DND-41 (cell line): ENCODE results near the gene RNF186.

Experiments used
- ATAC-seq: fragments of 200-7000 bp; cut with Tn5 transposase; 3 replicates; pipeline ENCODE4 v1.9.1; 2021; ENCODE audit warnings: low read depth; ENCODE audit not compliant: insufficient read depth
- DNase-seq: peaks from one replicate; pipeline ENCODE4 v3.0.0-alpha.2; 2020
- H2AFZ ChIP-seq: 2 replicates; pipeline ENCODE4 v1.6.0; 2012; ENCODE audit warnings: low read depth, low read length
- H3K27ac ChIP-seq: 2 replicates; pipeline ENCODE4 v1.5.1; 2012; ENCODE audit warnings: low read length, inconsistent platforms
- H3K27me3 ChIP-seq: fragments of 200-600 bp; sonication (generic); 2 replicates; pipeline ENCODE4 v1.6.0; 2012; ENCODE audit warnings: low read length, mild to moderate bottlenecking, inconsistent platforms; ENCODE audit not compliant: insufficient read depth, poor library complexity
- H3K36me3 ChIP-seq: 2 replicates; pipeline ENCODE4 v1.5.1; 2012; ENCODE audit warnings: low read length, inconsistent platforms; ENCODE audit not compliant: insufficient read depth
- H3K4me1 ChIP-seq: 2 replicates; pipeline ENCODE4 v1.5.1; 2012; ENCODE audit warnings: mild to moderate bottlenecking, low read length; ENCODE audit not compliant: insufficient read depth
- H3K4me2 ChIP-seq: 2 replicates; pipeline ENCODE4 v1.6.0; 2012; ENCODE audit warnings: mild to moderate bottlenecking, moderate library complexity, low read length, inconsistent platforms; ENCODE audit not compliant: insufficient read depth
- H3K4me3 ChIP-seq, 2 experiments: fragments of 200-600 bp in 1 of 2; shearing (Covaris generic) in 1 of 2; 2 replicates each; pipeline ENCODE4 v1.5.1; 2012 to 2016; ENCODE audit warnings: inconsistent platforms in 2 of 2, low read length in 2 of 2, mild to moderate bottlenecking in 2 of 2, low read depth in 1 of 2, moderate library complexity in 1 of 2
- H3K79me2 ChIP-seq: 2 replicates; pipeline ENCODE4 v1.6.0; 2012; ENCODE audit warnings: low read length, inconsistent platforms; ENCODE audit not compliant: insufficient read depth
- H3K9ac ChIP-seq: 2 replicates; pipeline ENCODE4 v1.6.0; 2012; ENCODE audit warnings: low read depth, mild to moderate bottlenecking, inconsistent platforms, low read length, moderate library complexity
- H3K9me3 ChIP-seq: 2 replicates; pipeline ENCODE4 v1.5.1; 2012; ENCODE audit warnings: low read length, moderate library complexity, mild to moderate bottlenecking, inconsistent platforms; ENCODE audit not compliant: insufficient read depth, severe bottlenecking
- H4K20me1 ChIP-seq: 2 replicates; pipeline ENCODE4 v1.6.0; 2012; ENCODE audit warnings: low read length; ENCODE audit not compliant: insufficient read depth
- EZH2 ChIP-seq: IDR thresholded peaks from 3 replicates; pipeline ENCODE4 v1.6.1; 2012; ENCODE audit warnings: borderline replicate concordance, low read depth, mild to moderate bottlenecking, moderate library complexity, low read length, inconsistent platforms; ENCODE audit not compliant: severe bottlenecking
- TF ChIP-seq, protein P1 (sequence below): IDR thresholded peaks from 2 replicates; pipeline ENCODE4 v1.5.1; 2012; ENCODE audit warnings: borderline replicate concordance, low read length, moderate library complexity, mild to moderate bottlenecking; ENCODE audit not compliant: poor library complexity, severe bottlenecking; ENCODE audit errors: extremely low read depth

Gene RNF186

DNA sequence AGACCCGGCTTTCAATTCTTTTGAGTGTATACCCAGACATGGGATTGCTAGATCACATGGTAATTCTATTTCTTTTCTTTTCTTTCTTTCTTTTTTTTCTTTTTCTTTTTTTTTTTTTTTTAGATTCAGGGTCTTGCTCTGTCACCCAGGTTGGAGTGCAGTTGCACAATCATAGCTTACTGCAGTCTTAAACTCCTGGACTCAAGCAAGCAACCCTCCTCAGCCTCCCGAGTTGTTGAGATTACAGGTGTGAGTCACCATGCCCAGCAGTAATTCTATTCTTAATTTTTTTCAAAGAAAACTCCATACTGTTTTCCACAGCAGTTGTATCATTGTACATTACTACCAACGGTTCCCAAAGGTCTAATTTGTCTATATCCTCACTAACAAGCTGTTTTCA lies 13.5 kb upstream of the RNF186 start:
- Histone ChIP-seq H3K36me3 (no peaks in the 10 kb centered on the region), H2AFZ (no peak overlapping the region), H3K9ac (no peak overlapping the region), H3K4me1 (no peaks in the 10 kb centered on the region), H3K27ac (no peak overlapping the region), H3K9me3 (peaks cover 8% of the 10 kb centered on the region), H3K4me3 (no peak overlapping the region), H4K20me1 (no peaks in the 10 kb centered on the region; the same call in 1 of the 2 replicates), H3K79me2 (no peaks in the 10 kb centered on the region), H3K4me2 (no peak overlapping the region), H3K27me3 (no peaks in the 10 kb centered on the region)
- TF ChIP-seq, protein P1, sequence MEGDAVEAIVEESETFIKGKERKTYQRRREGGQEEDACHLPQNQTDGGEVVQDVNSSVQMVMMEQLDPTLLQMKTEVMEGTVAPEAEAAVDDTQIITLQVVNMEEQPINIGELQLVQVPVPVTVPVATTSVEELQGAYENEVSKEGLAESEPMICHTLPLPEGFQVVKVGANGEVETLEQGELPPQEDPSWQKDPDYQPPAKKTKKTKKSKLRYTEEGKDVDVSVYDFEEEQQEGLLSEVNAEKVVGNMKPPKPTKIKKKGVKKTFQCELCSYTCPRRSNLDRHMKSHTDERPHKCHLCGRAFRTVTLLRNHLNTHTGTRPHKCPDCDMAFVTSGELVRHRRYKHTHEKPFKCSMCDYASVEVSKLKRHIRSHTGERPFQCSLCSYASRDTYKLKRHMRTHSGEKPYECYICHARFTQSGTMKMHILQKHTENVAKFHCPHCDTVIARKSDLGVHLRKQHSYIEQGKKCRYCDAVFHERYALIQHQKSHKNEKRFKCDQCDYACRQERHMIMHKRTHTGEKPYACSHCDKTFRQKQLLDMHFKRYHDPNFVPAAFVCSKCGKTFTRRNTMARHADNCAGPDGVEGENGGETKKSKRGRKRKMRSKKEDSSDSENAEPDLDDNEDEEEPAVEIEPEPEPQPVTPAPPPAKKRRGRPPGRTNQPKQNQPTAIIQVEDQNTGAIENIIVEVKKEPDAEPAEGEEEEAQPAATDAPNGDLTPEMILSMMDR: no peak
- no peak for TF ChIP-seq EZH2
- no peak for ATAC-seq
- no peak for DNase-seq

- Histone ChIP-seq H4K20me1 (no peaks in the 10 kb centered on the region; the same call in 1 of the 2 replicates), H2AFZ (no peak overlapping the region), H3K9me3 (no peaks in the 10 kb centered on the region), H3K4me2 (no peak overlapping the region), H3K27ac (no peak overlapping the region), H3K4me3 (no peak overlapping the region), H3K27me3 (peaks cover 4% of the 10 kb centered on the region), H3K4me1 (no peaks in the 10 kb centered on the region), H3K36me3 (no peaks in the 10 kb centered on the region), H3K9ac (no peak overlapping the region), H3K79me2 (no peaks in the 10 kb centered on the region)
- TF ChIP-seq, protein P1: no peak
- TF ChIP-seq EZH2: no peak
- no peak for ATAC-seq
- no peak for DNase-seq
These were observed 10.2 kb upstream of the RNF186 start for GRCh38 chr1:19825298-19825697.

- H3K27ac ChIP-seq: no peak overlapping the region
- no peak overlapping the region for H3K4me3 ChIP-seq
- H2AFZ ChIP-seq: no peak overlapping the region
- H4K20me1 ChIP-seq: no peaks in the 10 kb centered on the region; the same call in 1 of the 2 replicates
- no peaks in the 10 kb centered on the region for H3K36me3 ChIP-seq
- ATAC-seq (no peak), DNase-seq (no peak)
- no peak overlapping the region for H3K4me2 ChIP-seq
- no peaks in the 10 kb centered on the region for H3K4me1 ChIP-seq
- peaks cover 4% of the 10 kb centered on the region for H3K27me3 ChIP-seq
- no peaks in the 10 kb centered on the region for H3K79me2 ChIP-seq
- H3K9ac ChIP-seq: no peak overlapping the region
- no peaks in the 10 kb centered on the region for H3K9me3 ChIP-seq
- TF ChIP-seq, protein P1: no peak
- TF ChIP-seq EZH2: no peak
These were observed 9.5 kb upstream of the RNF186 start for GRCh38 chr1:19824541-19824940.

DNA sequence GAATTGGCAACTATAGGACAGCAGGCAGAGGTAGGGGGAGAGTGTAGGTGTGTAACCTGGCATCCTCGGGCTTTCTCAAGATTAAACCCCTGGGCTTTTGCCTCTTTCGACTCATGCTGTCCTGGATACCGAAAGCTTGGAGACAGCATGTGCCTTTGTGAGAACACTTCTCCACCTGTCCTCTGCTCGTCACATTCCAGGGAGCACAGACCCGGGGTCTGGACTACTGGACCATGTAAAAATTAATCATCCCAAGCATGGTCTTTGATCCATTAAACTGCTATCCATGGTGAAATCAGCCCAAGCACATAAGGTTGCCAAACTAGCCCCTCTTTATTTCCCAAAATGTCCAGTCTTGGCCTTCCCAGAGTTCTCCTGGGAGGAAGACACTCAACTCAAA lies 9.0 kb upstream of the RNF186 start:
- no peak for DNase-seq
- Histone ChIP-seq H3K4me3 (no peak overlapping the region), H3K79me2 (no peaks in the 10 kb centered on the region), H3K9ac (no peak overlapping the region), H3K27me3 (peaks cover 4% of the 10 kb centered on the region), H3K27ac (no peak overlapping the region), H3K4me2 (no peak overlapping the region), H4K20me1 (no peaks in the 10 kb centered on the region; the same call in 1 of the 2 replicates), H3K36me3 (no peaks in the 10 kb centered on the region), H2AFZ (no peak overlapping the region), H3K4me1 (no peaks in the 10 kb centered on the region), H3K9me3 (no peaks in the 10 kb centered on the region)
- TF ChIP-seq EZH2: no peak
- TF ChIP-seq, protein P1: no peak
- ATAC-seq: no peak
